CD4-positive, alpha-beta T cell treated with Interleukin-17A for 4 hours (primary cell): Measurements from ENCODE around the gene SUFU.

Experiments used
- DNase-seq: peaks from one replicate; pipeline ENCODE4 v3.0.0-alpha.2; 2020; ENCODE audit warnings: mixed read lengths

Gene SUFU

GRCh38 chr10:102675011-102675665 is 171.4 kb downstream of the SUFU start:
- DNase-seq, result no peak

GRCh38 chr10:102675666-102676533 is 172.1 kb downstream of the SUFU start:
- peak; percentile 40 for DNase-seq

GRCh38 chr10:102676534-102677315 is 173.0 kb downstream of the SUFU start:
- no peak for DNase-seq

GRCh38 chr10:102677331-102678067 is 173.7 kb downstream of the SUFU start:
- DNase-seq, result no peak

GRCh38 chr10:102678068-102678400 is 174.3 kb downstream of the SUFU start:
- no peak for DNase-seq

- DNase-seq, result peak; percentile 37
Measured at GRCh38 chr10:102678842-102679289, 175.1 kb downstream of the SUFU start.

- no peak for DNase-seq
Measured at GRCh38 chr10:102679596-102679995, 175.8 kb downstream of the SUFU start.

- no peak for DNase-seq
Measured at GRCh38 chr10:102681696-102682095, 177.9 kb downstream of the SUFU start.

GRCh38 chr10:102682416-102682815 is 178.6 kb downstream of the SUFU start:
- DNase-seq, result peak; percentile 64

- no peak for DNase-seq
Measured at GRCh38 chr10:102682981-102683380, 179.2 kb downstream of the SUFU start.
